IPS DF 6.9 (cell line): ENCODE data around the gene PLEKHA3.

Experiments used
- DNase-seq: peaks from one replicate; pipeline ENCODE4 v3.0.0-alpha.2; 2013; ENCODE audit warnings: low read depth, low spot score
- H3K27ac ChIP-seq: one replicate; pipeline ENCODE4 v1.5.1; 2013; ENCODE audit warnings: low read length, control low read depth
- H3K27me3 ChIP-seq: 2 replicates; pipeline ENCODE4 v1.6.1; 2013; ENCODE audit warnings: mild to moderate bottlenecking, low read length; ENCODE audit not compliant: control insufficient read depth, insufficient read depth
- H3K36me3 ChIP-seq: 2 replicates; pipeline ENCODE4 v1.6.1; 2013; ENCODE audit warnings: low read length; ENCODE audit not compliant: control insufficient read depth, insufficient read depth
- H3K4me1 ChIP-seq: 2 replicates; pipeline ENCODE4 v1.6.1; 2013; ENCODE audit warnings: low read length; ENCODE audit not compliant: control insufficient read depth, insufficient read depth
- H3K4me3 ChIP-seq: 2 replicates; pipeline ENCODE4 v1.5.1; 2013; ENCODE audit warnings: mild to moderate bottlenecking, low read length
- H3K9me3 ChIP-seq: 2 replicates; pipeline ENCODE4 v1.6.1; 2013; ENCODE audit warnings: low read length, inconsistent platforms; ENCODE audit not compliant: control insufficient read depth, insufficient read depth
- WGBS: extraction: QIAGEN DNeasy Blood & Tissue Kit; methylation state at CpG from one replicate; pipeline ENCODE4 v1.1.7; 2013; ENCODE audit warnings: mixed read lengths, missing lambda C conversion rate; ENCODE audit not compliant: insufficient read length, insufficient coverage; 5-methylcytosine and 5-hydroxymethylcytosine counted together

The PLEKHA3 gene

GRCh38 chr2:178530625-178531142 lies 50.4 kb downstream of the PLEKHA3 start:
- no peak for DNase-seq
- peaks cover 3% of the 10 kb centered on the region; the same call in 1 of the 2 replicates for H3K36me3 ChIP-seq

GRCh38 chr2:178531168-178531567 lies 50.9 kb downstream of the PLEKHA3 start:
- Histone ChIP-seq H3K4me3 (no peak overlapping the region), H3K9me3 (no peaks in the 10 kb centered on the region), H3K36me3 (peaks cover 3% of the 10 kb centered on the region; the same call in 1 of the 2 replicates), H3K27me3 (no peaks in the 10 kb centered on the region), H3K4me1 (no peaks in the 10 kb centered on the region; the same call in 1 of the 2 replicates), H3K27ac (no peak overlapping the region)
- no peak for DNase-seq
- WGBS = no CpG with 5 or more reads among the region's 12 CpGs

More at GRCh38 chr2:178530625-178531142, 50.4 kb downstream of the PLEKHA3 start:
- no peak overlapping the region for H3K4me3 ChIP-seq
- no peaks in the 10 kb centered on the region for H3K27me3 ChIP-seq
- H3K27ac ChIP-seq = no peak overlapping the region
- no CpG with 5 or more reads among the region's 8 CpGs for WGBS
- no peaks in the 10 kb centered on the region for H3K9me3 ChIP-seq
- H3K4me1 ChIP-seq = no peaks in the 10 kb centered on the region; the same call in 1 of the 2 replicates

DNA sequence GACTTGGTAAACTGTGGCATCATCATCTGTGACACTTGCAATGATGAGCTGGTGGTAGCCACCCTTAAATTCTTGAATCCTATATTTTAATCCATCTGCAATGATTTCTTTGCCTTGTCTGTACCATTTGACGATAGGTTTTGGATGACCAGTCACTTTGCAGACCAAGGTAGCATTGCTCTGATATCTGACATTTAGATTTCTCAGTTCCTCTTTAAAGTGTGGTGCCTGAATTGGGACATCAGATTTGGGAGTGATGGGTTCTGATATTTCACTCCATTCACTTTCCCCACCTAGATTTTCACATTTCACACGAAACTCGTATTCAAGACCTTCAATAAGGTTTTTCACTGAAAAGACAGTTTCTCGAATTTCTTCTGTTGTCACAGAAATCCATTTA lies 55.8 kb downstream of the PLEKHA3 start:
- H3K27me3 ChIP-seq = no peaks in the 10 kb centered on the region
- WGBS = 100% methylated on average over 2 of the region's 4 CpGs
- DNase-seq = no peak
- peaks cover 7% of the 10 kb centered on the region; the same call in 1 of the 2 replicates for H3K36me3 ChIP-seq
- H3K4me3 ChIP-seq = no peak overlapping the region
- no peaks in the 10 kb centered on the region for H3K9me3 ChIP-seq
- H3K4me1 ChIP-seq = no peaks in the 10 kb centered on the region
- H3K27ac ChIP-seq = no peak overlapping the region

- Histone ChIP-seq H3K36me3 (peaks cover 8% of the 10 kb centered on the region; the same call in 1 of the 2 replicates), H3K9me3 (no peaks in the 10 kb centered on the region), H3K27me3 (no peaks in the 10 kb centered on the region), H3K4me1 (no peaks in the 10 kb centered on the region), H3K27ac (no peak overlapping the region), H3K4me3 (no peak overlapping the region)
- no peak for DNase-seq
- WGBS = no CpG with 5 or more reads among the region's 12 CpGs
These were observed 61.9 kb downstream of the PLEKHA3 start for GRCh38 chr2:178542161-178542560.

DNA sequence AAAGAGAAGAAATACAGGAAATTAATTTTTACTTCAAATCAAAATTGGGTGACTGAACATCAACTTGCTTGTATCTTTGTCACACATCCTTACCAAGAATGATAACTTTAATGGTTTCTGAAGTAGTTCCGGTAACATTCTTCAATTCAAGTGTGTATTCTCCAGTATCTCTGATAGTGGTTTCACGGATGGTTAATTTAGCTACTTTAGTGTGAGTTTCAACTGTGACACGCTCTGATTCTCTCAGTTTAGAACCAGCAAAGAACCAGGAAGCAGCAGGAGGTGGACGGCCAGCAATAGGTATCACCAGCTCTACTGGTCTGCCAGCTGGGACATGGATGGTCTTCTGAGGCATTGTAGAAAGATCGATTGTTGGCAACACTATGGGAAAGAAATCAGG lies 62.3 kb downstream of the PLEKHA3 start:
- Histone ChIP-seq H3K27me3 (no peaks in the 10 kb centered on the region), H3K36me3 (peaks cover 4% of the 10 kb centered on the region; the same call in 1 of the 2 replicates), H3K27ac (no peak overlapping the region), H3K9me3 (no peaks in the 10 kb centered on the region), H3K4me1 (no peaks in the 10 kb centered on the region), H3K4me3 (no peak overlapping the region)
- DNase-seq = no peak
- no CpG with 5 or more reads among the region's 5 CpGs for WGBS

GRCh38 chr2:178550352-178550751 lies 70.1 kb downstream of the PLEKHA3 start:
- H3K4me3 ChIP-seq = no peak overlapping the region
- H3K36me3 ChIP-seq = peaks cover 4% of the 10 kb centered on the region; the same call in 1 of the 2 replicates
- no peak overlapping the region for H3K27ac ChIP-seq
- WGBS = no CpG with 5 or more reads among the region's 2 CpGs
- DNase-seq = no peak
- H3K9me3 ChIP-seq = no peaks in the 10 kb centered on the region
- no peaks in the 10 kb centered on the region for H3K27me3 ChIP-seq
- no peaks in the 10 kb centered on the region for H3K4me1 ChIP-seq

DNA sequence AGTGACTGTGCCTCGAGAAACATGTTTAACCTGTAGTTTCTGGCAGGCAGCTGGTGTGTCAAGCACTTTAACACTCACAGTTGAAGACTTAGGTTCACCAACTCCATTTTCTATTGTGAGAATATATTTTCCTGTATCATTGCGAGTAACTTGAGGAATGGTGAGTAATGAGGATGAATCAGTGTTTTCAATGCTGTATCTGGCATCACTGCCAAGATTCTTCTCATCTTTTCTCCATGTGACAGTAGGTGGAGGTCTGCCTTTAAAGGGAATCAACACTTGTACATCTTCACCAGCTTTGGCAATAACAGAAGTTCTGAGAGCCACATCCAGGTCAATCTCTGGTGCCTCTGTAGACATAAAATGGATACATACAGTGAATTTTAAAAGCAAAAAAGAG lies 72.8 kb downstream of the PLEKHA3 start:
- Histone ChIP-seq H3K36me3 (no peaks in the 10 kb centered on the region; the same call in 1 of the 2 replicates), H3K4me3 (no peak overlapping the region), H3K27ac (no peak overlapping the region), H3K4me1 (no peaks in the 10 kb centered on the region), H3K27me3 (no peaks in the 10 kb centered on the region), H3K9me3 (no peaks in the 10 kb centered on the region)
- no peak for DNase-seq
- WGBS = no CpG with 5 or more reads among the region's 2 CpGs
